GM12892 (cell line): ENCODE results near the gene SRRT.

ENCODE experiments used
- POLR2A ChIP-seq: IDR thresholded peaks from 2 replicates; pipeline ENCODE4 v1.6.1; 2011; ENCODE audit warnings: low read depth, low read length, control low read depth
- POLR2AphosphoS5 ChIP-seq: IDR thresholded peaks from 2 replicates; pipeline ENCODE4 v1.6.1; 2011; ENCODE audit warnings: low read depth, low read length, control low read depth
- TAF1 ChIP-seq: IDR thresholded peaks from 2 replicates; pipeline ENCODE4 v1.6.1; 2011; ENCODE audit warnings: low read depth, mild to moderate bottlenecking, control low read depth, low read length, borderline replicate concordance

GRCh38 chr7:100865372-100865911 lies 9.5 kb upstream of the SRRT start:
- TF ChIP-seq POLR2A = no peak
- no peak for TF ChIP-seq TAF1
- TF ChIP-seq POLR2AphosphoS5 = no peak
